Thymus (tissue), 11 donors: ENCODE measurements around the gene GAB2. TPM values are rescaled to one million over a fixed set of nuclear protein-coding genes. Genes with fewer than 3 reads are reported as not detected.
A peak's percentile ranks its signal among the peaks of the same experiment; 100 is the strongest.

ENCODE experiments used
- DNase-seq, 9 donors: peaks; one replicate each; pipeline ENCODE4 v3.0.0-alpha.2; 2013; ENCODE audit warnings: low spot score in 9 of 9, low read depth in 6 of 9, missing footprints in 1 of 9
- H3K27ac ChIP-seq, 2 donors: one replicate each; pipeline ENCODE4 v1.5.1; 2013; ENCODE audit warnings: control low read depth in 1 of 2, low read depth in 1 of 2, low read length in 1 of 2, mild to moderate bottlenecking in 1 of 2, moderate library complexity in 1 of 2
- H3K27me3 ChIP-seq, 2 donors: one replicate each; pipeline ENCODE4 v1.5.1; 2013; ENCODE audit warnings: low read length in 1 of 2; ENCODE audit not compliant: control insufficient read depth in 2 of 2, insufficient read depth in 1 of 2
- H3K36me3 ChIP-seq, 2 donors: one replicate each; pipeline ENCODE4 v1.5.1; 2013; ENCODE audit warnings: low read length in 1 of 2, mild to moderate bottlenecking in 1 of 2, moderate library complexity in 1 of 2; ENCODE audit not compliant: control insufficient read depth in 2 of 2, insufficient read depth in 2 of 2
- H3K4me1 ChIP-seq, 2 donors: one replicate each; pipeline ENCODE4 v1.5.1; 2013; ENCODE audit warnings: low read length in 2 of 2; ENCODE audit not compliant: control insufficient read depth in 2 of 2, insufficient read depth in 2 of 2
- H3K4me3 ChIP-seq, 2 donors: one replicate each; pipeline ENCODE4 v1.5.1; 2013; ENCODE audit warnings: low read length in 2 of 2, control low read depth in 1 of 2, mild to moderate bottlenecking in 1 of 2
- H3K9me3 ChIP-seq, 2 donors: one replicate each; pipeline ENCODE4 v1.5.1; 2013; ENCODE audit warnings: low read length in 1 of 2, mild to moderate bottlenecking in 1 of 2; ENCODE audit not compliant: control insufficient read depth in 2 of 2, insufficient read depth in 1 of 2
- WGBS: extraction: QIAGEN DNeasy Blood & Tissue Kit; methylation state at CpG from one replicate; pipeline ENCODE4 v1.1.7; 2013; 5-methylcytosine and 5-hydroxymethylcytosine counted together
- polyA plus RNA-seq: library from polyadenylated mRNA; stranded (reverse); fragments of 200-250 nt; gene quantifications from one replicate; pipeline ENCODE4 v1.2.3, GENCODE V29; 2013
- total RNA-seq: library from RNA; stranded (reverse); fragments of 120-200 nt; gene quantifications from one replicate; pipeline ENCODE4 v1.2.4, GENCODE V29; 2013
- donor health status: healthy.

Gene GAB2
- total and polyA plus RNA-seq, 2 donors = 3.7 to 12.6 TPM

GRCh38 chr11:78210000-78210608, 207.5 kb downstream of the GAB2 start:
- Histone ChIP-seq H3K4me3 (no peak overlapping the region), H3K36me3 (peaks cover 28 to 40% of the 10 kb centered on the region in 2 donors), H3K27ac (no peak overlapping the region), H3K27me3 (no peaks in the 10 kb centered on the region), H3K9me3 (no peaks in the 10 kb centered on the region), H3K4me1 (peaks cover 17 to 35% of the 10 kb centered on the region in 2 donors)
- 94% methylated on average over 31 of the region's 31 CpGs for WGBS
- no peak for DNase-seq

DNA sequence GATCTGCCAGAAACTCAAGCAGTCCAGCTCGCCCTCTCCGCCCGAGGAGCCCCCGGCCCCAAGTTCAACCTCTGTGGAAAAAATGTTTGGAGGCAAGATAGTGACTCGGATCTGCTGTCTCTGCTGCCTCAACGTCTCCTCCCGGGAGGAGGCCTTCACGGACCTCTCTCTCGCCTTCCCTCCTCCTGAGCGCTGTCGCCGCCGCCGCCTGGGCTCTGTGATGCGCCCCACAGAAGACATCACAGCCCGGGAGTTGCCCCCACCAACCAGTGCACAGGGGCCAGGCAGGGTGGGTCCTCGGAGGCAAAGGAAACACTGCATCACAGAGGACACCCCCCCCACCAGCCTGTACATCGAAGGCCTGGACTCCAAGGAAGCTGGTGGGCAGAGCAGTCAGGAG, 208.1 kb downstream of the GAB2 start:
- peaks cover 12 to 34% of the 10 kb centered on the region in 2 donors for H3K4me1 ChIP-seq
- H3K4me3 ChIP-seq = no peak overlapping the region
- no peak overlapping the region for H3K27ac ChIP-seq
- H3K36me3 ChIP-seq = peaks cover 30 to 38% of the 10 kb centered on the region in 2 donors
- 95% methylated on average over 18 of the region's 18 CpGs for WGBS
- H3K27me3 ChIP-seq = no peaks in the 10 kb centered on the region
- DNase-seq = no peak
- H3K9me3 ChIP-seq = no peaks in the 10 kb centered on the region

GRCh38 chr11:78208257-78209165, 209.1 kb downstream of the GAB2 start:
- no peak for DNase-seq
- Histone ChIP-seq H3K9me3 (no peaks in the 10 kb centered on the region), H3K4me1 (peaks cover 6 to 32% of the 10 kb centered on the region in 2 donors), H3K36me3 (peaks cover 30 to 36% of the 10 kb centered on the region in 2 donors), H3K27ac (no peak overlapping the region), H3K27me3 (no peaks in the 10 kb centered on the region), H3K4me3 (no peak overlapping the region)
- WGBS = 97% methylated on average over 16 of the region's 16 CpGs

GRCh38 chr11:78207532-78208256, 209.9 kb downstream of the GAB2 start:
- Histone ChIP-seq H3K4me3 (no peak overlapping the region), H3K4me1 (peaks cover 12 to 32% of the 10 kb centered on the region in 2 donors), H3K9me3 (no peaks in the 10 kb centered on the region), H3K36me3 (peaks cover 28 to 30% of the 10 kb centered on the region in 2 donors), H3K27me3 (no peaks in the 10 kb centered on the region), H3K27ac (no peak overlapping the region)
- 97% methylated on average over 11 of the region's 11 CpGs for WGBS
- no peak for DNase-seq

DNA sequence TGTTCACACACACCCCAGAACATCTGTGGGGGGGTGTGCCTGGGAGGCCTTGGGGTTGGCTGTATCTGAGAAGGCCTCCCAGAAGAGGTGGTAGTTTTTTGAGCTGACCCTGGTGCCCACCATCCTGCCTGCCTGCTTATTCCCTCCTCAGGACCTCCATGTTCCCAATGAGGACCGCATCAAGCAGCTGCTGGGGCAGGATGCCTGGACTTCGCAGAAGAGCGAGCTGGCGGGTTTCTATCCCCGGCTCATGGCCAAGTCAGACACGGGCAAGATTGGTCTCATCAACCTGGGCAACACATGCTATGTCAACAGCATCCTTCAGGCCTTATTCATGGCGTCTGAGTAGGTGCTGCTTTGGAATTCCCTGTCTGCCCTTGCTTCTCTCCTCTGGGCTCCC, 211.9 kb downstream of the GAB2 start:
- Histone ChIP-seq H3K4me3 (no peak overlapping the region), H3K9me3 (no peaks in the 10 kb centered on the region), H3K36me3 (peaks cover 29 to 35% of the 10 kb centered on the region in 2 donors), H3K27me3 (no peaks in the 10 kb centered on the region), H3K27ac (peak overlapping the region in 1 of 2 donors; percentile 53), H3K4me1 (peaks cover 32 to 52% of the 10 kb centered on the region in 2 donors)
- no peak for DNase-seq
- WGBS = 98% methylated on average over 7 of the region's 7 CpGs

- DNase-seq = no peak
- Histone ChIP-seq H3K36me3 (peaks cover 29 to 36% of the 10 kb centered on the region in 2 donors), H3K4me1 (peaks cover 36 to 53% of the 10 kb centered on the region in 2 donors), H3K4me3 (no peak overlapping the region), H3K27me3 (no peaks in the 10 kb centered on the region), H3K27ac (no peak overlapping the region), H3K9me3 (no peaks in the 10 kb centered on the region)
- 97% methylated on average over 4 of the region's 4 CpGs for WGBS
Observed at GRCh38 chr11:78205256-78205655, 212.4 kb downstream of the GAB2 start.

DNA sequence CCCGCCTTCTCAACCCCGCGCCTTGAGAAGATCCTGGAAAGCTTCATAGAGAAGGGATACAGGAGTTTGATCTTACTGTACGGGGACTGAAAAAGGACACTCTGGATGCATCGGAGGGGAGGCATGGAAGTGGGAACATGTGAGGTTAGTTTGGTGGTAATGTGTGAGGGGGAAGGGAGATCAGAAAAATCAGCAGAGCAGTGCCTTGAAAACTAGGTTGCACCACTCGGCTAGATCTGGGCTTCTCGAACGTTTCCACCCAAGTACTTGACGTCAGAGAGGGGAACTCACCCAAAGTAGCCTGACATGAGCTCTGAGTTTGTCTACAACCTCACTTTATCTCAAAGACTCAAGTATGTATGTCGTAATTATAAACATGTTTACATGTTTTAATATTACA, 214.4 kb downstream of the GAB2 start:
- peak overlapping the region; percentile 97 to 99 for H3K27ac ChIP-seq
- peak; percentile 48 to 91 (median 70) for DNase-seq
- H3K4me3 ChIP-seq = peak overlapping the region; percentile 37 to 45
- H3K9me3 ChIP-seq = no peaks in the 10 kb centered on the region
- H3K4me1 ChIP-seq = peaks cover 35 to 66% of the 10 kb centered on the region in 2 donors
- H3K27me3 ChIP-seq = no peaks in the 10 kb centered on the region
- 34% methylated on average over 10 of the region's 10 CpGs for WGBS
- H3K36me3 ChIP-seq = peaks cover 19 to 30% of the 10 kb centered on the region in 2 donors

DNA sequence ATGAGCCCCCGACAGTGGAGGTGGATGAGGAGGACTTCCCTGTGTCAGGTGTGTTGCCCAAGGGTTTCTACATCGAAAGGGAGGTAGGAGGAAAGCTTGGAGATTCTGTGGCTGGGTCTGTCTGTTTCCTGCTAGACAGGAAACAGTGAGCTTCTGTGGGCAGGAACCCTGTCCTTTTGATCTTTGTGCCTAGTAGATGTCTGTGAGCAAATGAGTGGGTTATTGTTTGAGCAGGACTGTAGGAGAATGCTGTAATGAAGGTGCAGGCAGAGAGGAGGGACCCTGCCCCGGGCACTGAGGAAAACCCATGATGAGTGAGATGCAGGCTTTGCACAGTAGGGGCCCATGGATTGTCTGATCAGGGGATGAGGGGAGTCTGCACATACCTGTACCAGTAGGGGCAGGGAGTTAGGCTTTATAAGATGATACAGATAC, 214.9 kb downstream of the GAB2 start:
- Histone ChIP-seq H3K36me3 (peaks cover 18 to 33% of the 10 kb centered on the region in 2 donors), H3K9me3 (no peaks in the 10 kb centered on the region), H3K27ac (peak overlapping the region; percentile 97 to 99), H3K4me3 (peak overlapping the region; percentile 37 to 45), H3K4me1 (peaks cover 33 to 68% of the 10 kb centered on the region in 2 donors), H3K27me3 (no peaks in the 10 kb centered on the region)
- WGBS = 5% methylated on average over 3 of the region's 3 CpGs
- DNase-seq = peak; percentile 57 to 92 (median 79)
